Common myeloid progenitor, CD34-positive (primary cell): Measurements from ENCODE around the gene PCP4.

Source experiments
- CTCF ChIA-PET: fragments of 350-600 bp; sonication (Branson Sonifier 250); formaldehyde crosslinking; loops from one replicate; lab custom pipeline; 2021; ENCODE audit warnings: antibody characterized with exemption; lab: Charles Lee
- POLR2A ChIA-PET: fragments of 350-600 bp; sonication (Branson Sonifier 250); formaldehyde crosslinking; loops from one replicate; lab custom pipeline; 2021; ENCODE audit warnings: antibody characterized with exemption; lab: Charles Lee
- DNase-seq, 3 donors: peaks; one replicate each; pipeline versions ENCODE4 v3.0.0 to v3.0.0-alpha.2; 2013
- H3K27ac ChIP-seq, 2 experiments: 1 replicate in 1 of 2; 2 replicates in 1 of 2; pipeline ENCODE4 v1.7.0; 2013; ENCODE audit warnings: inconsistent platforms in 2 of 2, low read length in 2 of 2, mild to moderate bottlenecking in 2 of 2, low read depth in 1 of 2, moderate library complexity in 1 of 2; ENCODE audit not compliant: severe bottlenecking in 2 of 2, insufficient read depth in 1 of 2, poor library complexity in 1 of 2
- H3K27me3 ChIP-seq, 5 experiments: replicated peaks in 2 of 5; 1 replicate in 3 of 5; 2 replicates in 2 of 5; pipeline versions ENCODE4 v1.6.1 to v1.7.0; 2013; ENCODE audit warnings: low read length in 4 of 5, mild to moderate bottlenecking in 2 of 5, moderate library complexity in 2 of 5, inconsistent platforms in 1 of 5; ENCODE audit not compliant: insufficient read depth in 5 of 5, control insufficient read depth in 4 of 5
- H3K36me3 ChIP-seq, 4 experiments: 1 replicate in 2 of 4; 2 replicates in 2 of 4; pipeline versions ENCODE4 v1.6.1 to v1.7.0; 2013; ENCODE audit warnings: low read length in 3 of 4, control low read depth in 1 of 4, mild to moderate bottlenecking in 1 of 4; ENCODE audit not compliant: control insufficient read depth in 4 of 4, insufficient read depth in 4 of 4
- H3K4me1 ChIP-seq, 4 experiments: 1 replicate in 3 of 4; 2 replicates in 1 of 4; pipeline versions ENCODE4 v1.6.1 to v1.7.1; 2013; ENCODE audit warnings: low read length in 3 of 4, mild to moderate bottlenecking in 3 of 4, control low read depth in 1 of 4, inconsistent platforms in 1 of 4, moderate library complexity in 1 of 4; ENCODE audit not compliant: control insufficient read depth in 4 of 4, insufficient read depth in 4 of 4; ENCODE audit errors: control extremely low read depth in 1 of 4
- H3K4me3 ChIP-seq, 7 experiments: 1 replicate in 4 of 7; 2 replicates in 3 of 7; pipeline versions ENCODE4 v1.5.1 to v1.7.0; 2013; ENCODE audit warnings: mild to moderate bottlenecking in 7 of 7, low read length in 6 of 7, moderate library complexity in 6 of 7, inconsistent platforms in 2 of 7, low read depth in 2 of 7, control low read depth in 1 of 7; ENCODE audit not compliant: insufficient read depth in 4 of 7, control insufficient read depth in 1 of 7; ENCODE audit errors: extremely low read depth in 1 of 7
- H3K9me3 ChIP-seq, 5 experiments: 1 replicate in 4 of 5; 2 replicates in 1 of 5; pipeline versions ENCODE4 v1.6.1 to v1.7.1; 2013; ENCODE audit warnings: low read length in 4 of 5, mild to moderate bottlenecking in 2 of 5, inconsistent platforms in 1 of 5, low read depth in 1 of 5, moderate library complexity in 1 of 5; ENCODE audit not compliant: control insufficient read depth in 4 of 5, insufficient read depth in 2 of 5; ENCODE audit errors: control extremely low read depth in 1 of 5
- WGBS: methylation state at CpG from one replicate; pipeline ENCODE4 v1.1.5; 2013; ENCODE audit not compliant: insufficient coverage; 5-methylcytosine and 5-hydroxymethylcytosine counted together

The PCP4 gene

GRCh38 chr21:39938086-39938625, 70.9 kb downstream of the PCP4 start:
- ChIA-PET POLR2A (interaction anchor here (0.5 kb wide), 1 partner anchor 1024 kb away, joined by 4 read pairs; no protein-coding TSS in a partner anchor), CTCF (no interaction called here)
- 76% methylated on average over 8 of the region's 8 CpGs for WGBS
- Histone ChIP-seq H3K36me3 (no peaks in the 10 kb centered on the region), H3K27ac (no peak overlapping the region), H3K4me3 (no peak overlapping the region), H3K4me1 (no peaks in the 10 kb centered on the region), H3K27me3 (no peaks in the 10 kb centered on the region), H3K9me3 (no peaks in the 10 kb centered on the region)
- no peak for DNase-seq

DNA sequence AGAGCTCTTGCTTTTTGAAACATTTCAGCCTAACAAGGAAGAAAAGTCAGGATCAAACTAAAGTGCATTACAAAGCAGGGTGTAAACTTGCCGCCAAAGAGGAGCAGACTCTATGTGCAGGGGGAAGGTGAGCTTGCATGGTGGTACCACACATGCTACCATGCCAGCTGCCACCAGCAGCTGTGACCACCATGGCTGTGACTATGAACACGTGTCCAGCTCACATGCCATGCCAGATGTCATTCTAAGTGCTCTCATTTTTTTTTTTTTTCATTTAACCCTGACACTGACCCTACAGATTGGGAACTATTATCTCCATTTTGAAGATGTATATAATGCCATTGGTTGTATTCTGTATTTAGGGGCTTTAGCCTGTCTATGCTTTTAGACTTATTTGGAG, 79.0 kb downstream of the PCP4 start:
- POLR2A ChIA-PET: no interaction called here

DNA sequence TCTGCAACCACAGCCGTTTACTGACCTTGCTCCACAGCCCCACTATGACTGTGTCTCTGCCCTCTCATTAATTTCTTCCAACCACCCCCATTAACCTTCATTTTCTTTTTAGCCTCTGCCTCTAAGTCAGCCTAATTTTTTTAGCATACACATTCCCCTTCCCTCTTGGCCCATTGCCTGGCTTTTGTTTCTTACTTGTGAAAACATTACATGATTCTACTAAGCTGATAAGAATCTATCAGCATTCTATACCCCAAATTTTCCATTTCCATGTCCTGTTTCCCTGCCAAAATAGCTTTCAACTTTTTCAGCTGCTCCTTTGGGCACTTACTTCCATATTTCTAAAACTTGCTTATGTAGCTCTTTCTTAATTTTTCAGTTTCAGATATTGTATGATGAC, 79.8 kb downstream of the PCP4 start:
- H3K36me3 ChIP-seq: no peaks in the 10 kb centered on the region
- no peaks in the 10 kb centered on the region for H3K4me1 ChIP-seq
- peaks cover 0 to 5% (median 3%) of the 10 kb centered on the region in 5 experiments for H3K9me3 ChIP-seq
- CTCF ChIA-PET: no interaction called here
- no peak for DNase-seq
- no peak overlapping the region for H3K4me3 ChIP-seq
- WGBS: 94% methylated on average over 1 of the region's 1 CpG
- H3K27ac ChIP-seq: no peak overlapping the region
- POLR2A ChIA-PET: no interaction called here
- peaks cover 0 to 3% (median 2%) of the 10 kb centered on the region in 5 experiments for H3K27me3 ChIP-seq

More for the DNA sequence above, 79.0 kb downstream of the PCP4 start:
- 80% methylated on average over 2 of the region's 2 CpGs for WGBS
- Histone ChIP-seq H3K27ac (no peak overlapping the region), H3K4me3 (no peak overlapping the region), H3K9me3 (peaks cover 0 to 5% (median 3%) of the 10 kb centered on the region in 5 experiments), H3K4me1 (no peaks in the 10 kb centered on the region), H3K27me3 (peaks cover 0 to 2% (median 0%) of the 10 kb centered on the region in 5 experiments), H3K36me3 (no peaks in the 10 kb centered on the region)
- DNase-seq: no peak
- CTCF ChIA-PET: no interaction called here

- Histone ChIP-seq H3K27ac (no peak overlapping the region), H3K9me3 (peaks cover 0 to 2% (median 0%) of the 10 kb centered on the region in 5 experiments), H3K4me3 (no peak overlapping the region), H3K36me3 (no peaks in the 10 kb centered on the region), H3K27me3 (peaks cover 0 to 5% (median 2%) of the 10 kb centered on the region in 5 experiments), H3K4me1 (no peaks in the 10 kb centered on the region)
- 78% methylated on average over 16 of the region's 18 CpGs for WGBS
- ChIA-PET CTCF (no interaction called here), POLR2A (no interaction called here)
- no peak for DNase-seq
Observed at GRCh38 chr21:39951183-39952101, 84.2 kb downstream of the PCP4 start.

GRCh38 chr21:39952265-39952664, 85.0 kb downstream of the PCP4 start:
- DNase-seq: no peak
- no peak overlapping the region for H3K4me3 ChIP-seq
- no peaks in the 10 kb centered on the region for H3K4me1 ChIP-seq
- ChIA-PET POLR2A (no interaction called here), CTCF (no interaction called here)
- peaks cover 0 to 2% (median 0%) of the 10 kb centered on the region in 5 experiments for H3K9me3 ChIP-seq
- H3K36me3 ChIP-seq: no peaks in the 10 kb centered on the region
- no peak overlapping the region for H3K27ac ChIP-seq
- peaks cover 0 to 5% (median 2%) of the 10 kb centered on the region in 5 experiments for H3K27me3 ChIP-seq
- 83% methylated on average over 4 of the region's 4 CpGs for WGBS

DNA sequence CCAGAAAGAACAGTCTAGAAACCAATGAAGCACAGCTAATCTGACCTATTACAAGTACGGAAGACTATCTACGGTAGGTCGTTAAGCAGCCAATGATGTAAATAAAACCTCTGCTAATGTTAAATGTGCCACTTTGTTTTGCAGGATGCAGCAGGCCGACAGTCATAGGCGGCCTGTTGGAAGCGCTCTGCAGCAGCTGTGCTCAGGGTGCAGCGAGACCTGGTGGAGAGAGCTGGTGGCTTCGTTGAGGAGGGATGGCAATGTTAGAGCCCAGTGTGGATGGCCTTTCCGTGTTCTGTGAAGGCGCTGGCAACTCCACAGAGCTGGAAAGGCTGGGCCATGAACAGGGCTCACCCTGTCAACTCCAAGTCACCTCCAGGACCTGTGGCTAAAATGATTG, 87.3 kb downstream of the PCP4 start:
- ChIA-PET POLR2A (no interaction called here), CTCF (no interaction called here)
- Histone ChIP-seq H3K27me3 (peaks cover 0 to 5% (median 2%) of the 10 kb centered on the region in 5 experiments), H3K27ac (no peak overlapping the region), H3K9me3 (peaks cover 0 to 3% (median 0%) of the 10 kb centered on the region in 5 experiments), H3K4me1 (no peaks in the 10 kb centered on the region), H3K36me3 (no peaks in the 10 kb centered on the region), H3K4me3 (no peak overlapping the region)
- 76% methylated on average over 10 of the region's 10 CpGs for WGBS
- no peak for DNase-seq

DNA sequence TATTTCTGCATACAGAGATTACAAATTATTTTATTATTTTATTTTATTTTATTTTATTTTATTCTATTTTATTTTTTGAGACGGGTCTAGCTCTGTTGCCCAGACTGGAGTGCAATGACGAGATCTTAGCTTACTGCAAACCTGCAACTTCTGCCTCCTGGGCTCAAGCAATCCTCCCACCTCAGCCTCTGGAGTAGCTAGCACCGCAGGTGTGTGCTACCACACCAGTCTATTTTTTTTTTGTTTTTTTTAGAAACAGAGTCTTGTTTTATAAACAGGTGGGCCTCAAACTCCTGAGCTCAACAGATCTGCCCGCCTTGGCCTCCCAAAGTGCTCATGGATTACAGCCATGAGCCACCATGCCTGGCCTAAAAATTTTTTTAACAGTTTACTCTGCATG, 88.1 kb downstream of the PCP4 start:
- Histone ChIP-seq H3K27me3 (peaks cover 0 to 5% (median 2%) of the 10 kb centered on the region in 5 experiments), H3K9me3 (peaks cover 0 to 8% (median 3%) of the 10 kb centered on the region in 5 experiments), H3K4me3 (no peak overlapping the region), H3K4me1 (no peaks in the 10 kb centered on the region), H3K27ac (no peak overlapping the region), H3K36me3 (no peaks in the 10 kb centered on the region)
- whole genome bisulfite sequencing: 100% methylated on average over 2 of the region's 4 CpGs
- POLR2A ChIA-PET: no interaction called here
- DNase-seq: no peak
- CTCF ChIA-PET: no interaction called here
